ENCODE data around the gene DPP6. TPM values are rescaled to one million over a fixed set of nuclear protein-coding genes. Genes with fewer than 3 reads are reported as not detected.

Gene DPP6
- total RNA-seq, 1 experiment from 2014 or later: not detected

- H3K9me3 ChIP-seq (ENCODE audit: insufficient read depth, low read depth): no peaks in the 10 kb centered on the region
- ChIA-PET POLR2A (ENCODE audit: unreplicated experiment) (no interaction called here), CTCF (no interaction called here)
- H3K4me3 ChIP-seq: no peak overlapping the region
- H3K9me2 ChIP-seq (ENCODE audit: insufficient read depth): no peaks in the 10 kb centered on the region
- no TSS peak for BruUV-seq (replicated peaks)
- TF ChIP-seq EZH2 (IDR thresholded peaks at IDR 0.05; ENCODE audit: low read depth): no peak
- no peak for TF ChIP-seq CTCF (conservative IDR thresholded peaks at IDR 0.05)
- H2AFZ ChIP-seq: no peak overlapping the region
- no peaks in the 10 kb centered on the region for H3F3A ChIP-seq (ENCODE audit: insufficient read depth, low read depth)
- no peak overlapping the region for H3K27ac ChIP-seq
- no peaks in the 10 kb centered on the region for H3K36me3 ChIP-seq (ENCODE audit: low read depth)
- DNase-seq: no peak
- intact Hi-C loops (cut with micrococcal nuclease; ENCODE audit: unreplicated experiment): no loop called here
- no peaks in the 10 kb centered on the region for H4K20me1 ChIP-seq (ENCODE audit: insufficient read depth)
- H3K27me3 ChIP-seq (ENCODE audit: insufficient read depth, low read depth): peaks cover 46% of the 10 kb centered on the region
- no peak overlapping the region for H3K4me2 ChIP-seq
- no peaks in the 10 kb centered on the region for H3K79me2 ChIP-seq (ENCODE audit: low read depth)
- H3K4me1 ChIP-seq (replicated peaks; ENCODE audit: insufficient read depth): no peaks in the 10 kb centered on the region
Measured at GRCh38 chr7:154424350-154424749, 372.2 kb downstream of the DPP6 start.

GRCh38 chr7:154425271-154425670, 373.1 kb downstream of the DPP6 start:
- no TSS peak for BruUV-seq (replicated peaks)
- Histone ChIP-seq H3F3A (ENCODE audit: insufficient read depth, low read depth) (no peaks in the 10 kb centered on the region), H3K4me3 (no peak overlapping the region), H3K4me1 (replicated peaks; ENCODE audit: insufficient read depth) (no peaks in the 10 kb centered on the region), H3K27ac (no peak overlapping the region), H3K36me3 (ENCODE audit: low read depth) (no peaks in the 10 kb centered on the region), H3K79me2 (ENCODE audit: low read depth) (no peaks in the 10 kb centered on the region), H3K9me2 (ENCODE audit: insufficient read depth) (no peaks in the 10 kb centered on the region), H3K4me2 (no peak overlapping the region), H3K27me3 (ENCODE audit: insufficient read depth, low read depth) (peaks cover 43% of the 10 kb centered on the region), H2AFZ (no peak overlapping the region), H4K20me1 (ENCODE audit: insufficient read depth) (no peaks in the 10 kb centered on the region), H3K9me3 (ENCODE audit: insufficient read depth, low read depth) (no peaks in the 10 kb centered on the region)
- no peak for DNase-seq
- CTCF ChIA-PET: no interaction called here
- intact Hi-C loops (cut with micrococcal nuclease; ENCODE audit: unreplicated experiment): no loop called here
- POLR2A ChIA-PET (ENCODE audit: unreplicated experiment): no interaction called here
- TF ChIP-seq CTCF (conservative IDR thresholded peaks at IDR 0.05): no peak
- TF ChIP-seq EZH2 (IDR thresholded peaks at IDR 0.05; ENCODE audit: low read depth): no peak

GRCh38 chr7:154426778-154427177, 374.6 kb downstream of the DPP6 start:
- DNase-seq: no peak
- no peaks in the 10 kb centered on the region for H3K9me3 ChIP-seq (ENCODE audit: insufficient read depth, low read depth)
- no peaks in the 10 kb centered on the region for H3K36me3 ChIP-seq (ENCODE audit: low read depth)
- CTCF ChIA-PET: no interaction called here
- H3K4me3 ChIP-seq: no peak overlapping the region
- H3K27me3 ChIP-seq (ENCODE audit: insufficient read depth, low read depth): peaks cover 44% of the 10 kb centered on the region
- H3K4me1 ChIP-seq (replicated peaks; ENCODE audit: insufficient read depth): no peaks in the 10 kb centered on the region
- no peak for TF ChIP-seq CTCF (conservative IDR thresholded peaks at IDR 0.05)
- TF ChIP-seq EZH2 (IDR thresholded peaks at IDR 0.05; ENCODE audit: low read depth): no peak
- no peaks in the 10 kb centered on the region for H3F3A ChIP-seq (ENCODE audit: insufficient read depth, low read depth)
- H4K20me1 ChIP-seq (ENCODE audit: insufficient read depth): no peaks in the 10 kb centered on the region
- H3K79me2 ChIP-seq (ENCODE audit: low read depth): no peaks in the 10 kb centered on the region
- no peak overlapping the region for H2AFZ ChIP-seq
- BruUV-seq (replicated peaks): no TSS peak
- no peak overlapping the region for H3K4me2 ChIP-seq
- H3K27ac ChIP-seq: no peak overlapping the region
- intact Hi-C loops (cut with micrococcal nuclease; ENCODE audit: unreplicated experiment): no loop called here
- H3K9me2 ChIP-seq (ENCODE audit: insufficient read depth): no peaks in the 10 kb centered on the region
- POLR2A ChIA-PET (ENCODE audit: unreplicated experiment): no interaction called here
